Measurements from ENCODE around the gene COA8. TPM values are rescaled to one million over a fixed set of nuclear protein-coding genes. Genes with fewer than 3 reads are reported as not detected.

COA8 gene
- total RNA-seq, 3 donors from 2014 or later (not counting 1 experiment from before 2014, with no cell fraction given), result 22.2 to 32.0 (median 24.9) TPM

GRCh38 chr14:103520657-103521437 lies 41.9 kb upstream of the COA8 start:
- H3K36me3 Mint-ChIP-seq, result no peaks in the 10 kb centered on the region
- DNase-seq, result peak; percentile 61 to 85
- peaks cover 0 to 6% of the 10 kb centered on the region in 2 donors for H3K27me3 Mint-ChIP-seq (ENCODE audit: low read depth in 2 of 2)
- H3K4me1 Mint-ChIP-seq, result peaks cover 0 to 14% of the 10 kb centered on the region in 2 donors
- H3K9me3 Mint-ChIP-seq, result no peaks in the 10 kb centered on the region
- H3K4me3 Mint-ChIP-seq, result peak overlapping the region; percentile 75
- peaks cover 19% of the 10 kb centered on the region for H3K4me1 ChIP-seq (ENCODE audit: control insufficient read depth, insufficient read depth, low read length)
- intact Hi-C loops (cut with micrococcal nuclease), result no loop called here
- no peak overlapping the region for H3K27ac ChIP-seq (ENCODE audit: low read length)
- peak; percentile 50 for TF ChIP-seq CTCF (IDR thresholded peaks at IDR 0.05)
- peaks cover 5% of the 10 kb centered on the region for H3K27me3 ChIP-seq (ENCODE audit: control insufficient read depth, insufficient read depth, low read length)
- peak overlapping the region; percentile 38 for H3K4me3 ChIP-seq (ENCODE audit: low read length)
- H3K9me3 ChIP-seq (ENCODE audit: control insufficient read depth, insufficient read depth, low read length), result no peaks in the 10 kb centered on the region
- H3K36me3 ChIP-seq (ENCODE audit: control insufficient read depth, insufficient read depth, low read length), result no peaks in the 10 kb centered on the region
- 3% methylated on average over 61 of the region's 66 CpGs for WGBS (ENCODE audit: insufficient coverage)
- H3K27ac Mint-ChIP-seq, result no peak overlapping the region
- ATAC-seq, result peak; percentile 77 to 85 (median 82)

- Histone ChIP-seq H3K27ac (ENCODE audit: low read length) (no peak overlapping the region), H3K4me3 (ENCODE audit: low read length) (peak overlapping the region; percentile 38)
- peaks cover 0 to 6% of the 10 kb centered on the region in 2 donors for H3K27me3 Mint-ChIP-seq (ENCODE audit: low read depth in 2 of 2)
Observed at GRCh38 chr14:103521438-103521950, 41.3 kb upstream of the COA8 start.

GRCh38 chr14:103521951-103522563 lies 40.7 kb upstream of the COA8 start:
- Histone ChIP-seq H3K4me1 (ENCODE audit: control insufficient read depth, insufficient read depth, low read length) (peaks cover 30% of the 10 kb centered on the region), H3K9me3 (ENCODE audit: control insufficient read depth, insufficient read depth, low read length) (no peaks in the 10 kb centered on the region), H3K36me3 (ENCODE audit: control insufficient read depth, insufficient read depth, low read length) (no peaks in the 10 kb centered on the region), H3K27ac (ENCODE audit: low read length) (no peak overlapping the region), H3K27me3 (ENCODE audit: control insufficient read depth, insufficient read depth, low read length) (peaks cover 5% of the 10 kb centered on the region), H3K4me3 (ENCODE audit: low read length) (no peak overlapping the region)
- Mint-ChIP-seq H3K27me3 (ENCODE audit: low read depth in 2 of 2) (peaks cover 0 to 6% of the 10 kb centered on the region in 2 donors), H3K9me3 (no peaks in the 10 kb centered on the region), H3K27ac (no peak overlapping the region), H3K4me3 (peak overlapping the region; percentile 47), H3K36me3 (no peaks in the 10 kb centered on the region), H3K4me1 (peaks cover 3 to 15% of the 10 kb centered on the region in 2 donors)
- peak in 1 of 2 donors; percentile 42 for DNase-seq
- intact Hi-C loops (cut with micrococcal nuclease), result no loop called here
- 2% methylated on average over 74 of the region's 74 CpGs for WGBS (ENCODE audit: insufficient coverage)
- ATAC-seq, result no peak
- TF ChIP-seq CTCF (IDR thresholded peaks at IDR 0.05), result no peak

More at GRCh38 chr14:103521438-103521950, 41.3 kb upstream of the COA8 start:
- Histone ChIP-seq H3K27me3 (ENCODE audit: control insufficient read depth, insufficient read depth, low read length) (peaks cover 5% of the 10 kb centered on the region), H3K4me1 (ENCODE audit: control insufficient read depth, insufficient read depth, low read length) (peaks cover 24% of the 10 kb centered on the region), H3K9me3 (ENCODE audit: control insufficient read depth, insufficient read depth, low read length) (no peaks in the 10 kb centered on the region), H3K36me3 (ENCODE audit: control insufficient read depth, insufficient read depth, low read length) (no peaks in the 10 kb centered on the region)
- no peaks in the 10 kb centered on the region for H3K9me3 Mint-ChIP-seq
- intact Hi-C loops (cut with micrococcal nuclease), result no loop called here
- ATAC-seq (peak in 2 of 3 donors; percentile 17 to 27), DNase-seq (peak in 1 of 2 donors; percentile 47)
- under 1% methylated on average over 77 of the region's 77 CpGs for WGBS (ENCODE audit: insufficient coverage)
- H3K36me3 Mint-ChIP-seq, result no peaks in the 10 kb centered on the region
- peak overlapping the region; percentile 42 for H3K4me3 Mint-ChIP-seq
- H3K27ac Mint-ChIP-seq, result no peak overlapping the region
- peaks cover 0 to 14% of the 10 kb centered on the region in 2 donors for H3K4me1 Mint-ChIP-seq
- no peak for TF ChIP-seq CTCF (IDR thresholded peaks at IDR 0.05)
